SHP77 (cell line): ENCODE data around the gene ERICH6.

Experiments
- DNase-seq, 2 experiments: peaks; one replicate each; lab custom pipeline; 2025; lab: John Stamatoyannopoulos, UW

The ERICH6 gene

DNA sequence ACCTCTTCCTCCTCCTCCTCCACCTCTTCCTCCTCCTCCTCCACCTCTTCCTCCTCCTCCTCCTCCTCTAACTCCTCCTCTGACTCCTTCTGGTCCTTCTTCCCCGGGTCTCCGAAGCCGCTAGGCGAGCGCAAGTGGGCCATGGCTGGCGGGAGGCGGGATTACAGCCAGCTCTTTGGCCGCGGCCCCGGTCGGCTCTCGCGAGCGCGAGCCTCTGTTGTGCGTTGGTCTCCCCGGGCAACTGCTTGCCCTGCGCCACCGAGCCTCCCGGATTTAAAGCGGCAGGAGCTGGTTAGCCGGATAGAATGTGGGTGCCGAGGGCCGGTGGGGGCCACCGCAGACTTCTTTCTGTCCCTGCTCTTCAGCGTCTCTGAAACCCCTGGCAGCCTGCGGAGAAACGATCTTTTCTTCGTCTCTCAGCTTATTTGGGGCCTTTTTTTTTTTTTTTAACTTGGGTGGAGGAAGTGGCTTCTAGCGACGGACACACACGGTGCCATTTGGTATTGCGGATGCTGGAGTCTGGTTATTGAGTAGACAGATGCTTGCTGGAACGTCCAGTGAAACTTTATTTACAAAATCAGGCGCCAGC is at the start of gene ERICH6:
ERICH6 (minus strand) TSS at position 165 of the 589 bp plus-strand sequence; CDS start at position 143, 22 bp downstream.
- peak; percentile 84 to 92 for DNase-seq

DNA sequence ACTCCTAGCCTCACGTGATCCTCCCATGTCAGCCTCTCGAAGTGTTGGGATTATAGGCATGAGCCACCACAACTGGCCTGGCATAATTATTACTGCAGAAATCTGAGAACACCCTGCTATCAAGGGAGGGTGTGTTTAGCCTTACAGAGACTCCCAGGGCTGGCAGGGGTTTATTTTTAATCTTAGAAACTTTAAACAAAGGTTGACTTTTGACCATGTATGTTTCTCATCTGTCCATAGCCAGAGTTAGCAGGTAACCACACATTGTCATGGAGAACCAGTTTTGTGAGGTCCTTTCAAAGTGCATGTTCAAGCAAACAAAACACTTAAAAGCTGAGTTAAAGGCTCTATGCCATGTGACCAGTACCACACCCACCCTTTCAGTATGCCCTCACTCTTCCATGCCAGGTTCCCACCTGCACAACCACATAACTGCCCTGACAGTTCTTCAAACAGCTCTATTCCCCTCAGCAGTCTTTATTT is 48.1 kb upstream of the ERICH6 start:
- DNase-seq, result no peak

DNA sequence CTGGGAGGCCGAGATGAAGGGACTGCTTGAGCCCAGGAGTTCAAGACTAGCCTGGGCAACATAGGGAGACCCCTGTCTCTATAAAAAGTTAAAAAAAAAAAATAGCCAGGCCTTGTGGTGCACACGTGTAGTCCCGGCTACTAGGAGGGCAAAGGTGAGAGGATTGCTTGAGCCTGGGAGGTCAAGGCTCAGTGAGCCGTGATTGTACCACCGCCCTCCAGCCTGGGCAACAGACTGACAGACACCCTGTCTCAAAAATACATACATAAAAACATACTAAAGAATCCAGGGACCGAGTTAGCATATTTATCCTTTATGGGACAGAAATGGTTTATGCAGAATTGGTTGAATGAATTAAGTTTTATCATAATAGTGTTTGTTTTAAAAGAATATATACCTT is 45.5 kb upstream of the ERICH6 start:
- no peak for DNase-seq

DNA sequence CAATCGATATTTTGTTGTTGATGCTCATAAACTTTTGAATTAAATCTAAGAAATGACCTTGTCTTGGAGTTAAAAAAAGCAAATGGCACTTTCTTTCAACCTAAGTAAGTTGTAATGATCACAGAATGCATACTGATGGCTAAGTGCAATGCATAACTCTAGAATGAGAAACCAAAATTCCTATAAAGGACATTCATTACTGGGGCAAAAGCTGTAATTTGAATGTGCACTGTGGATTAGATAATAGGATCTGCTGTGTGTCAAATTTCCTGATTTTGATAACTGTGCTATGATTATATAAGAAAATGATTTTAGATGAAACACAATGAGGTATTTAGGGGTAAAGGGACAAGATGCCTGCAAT is 44.9 kb upstream of the ERICH6 start:
- no peak for DNase-seq

DNA sequence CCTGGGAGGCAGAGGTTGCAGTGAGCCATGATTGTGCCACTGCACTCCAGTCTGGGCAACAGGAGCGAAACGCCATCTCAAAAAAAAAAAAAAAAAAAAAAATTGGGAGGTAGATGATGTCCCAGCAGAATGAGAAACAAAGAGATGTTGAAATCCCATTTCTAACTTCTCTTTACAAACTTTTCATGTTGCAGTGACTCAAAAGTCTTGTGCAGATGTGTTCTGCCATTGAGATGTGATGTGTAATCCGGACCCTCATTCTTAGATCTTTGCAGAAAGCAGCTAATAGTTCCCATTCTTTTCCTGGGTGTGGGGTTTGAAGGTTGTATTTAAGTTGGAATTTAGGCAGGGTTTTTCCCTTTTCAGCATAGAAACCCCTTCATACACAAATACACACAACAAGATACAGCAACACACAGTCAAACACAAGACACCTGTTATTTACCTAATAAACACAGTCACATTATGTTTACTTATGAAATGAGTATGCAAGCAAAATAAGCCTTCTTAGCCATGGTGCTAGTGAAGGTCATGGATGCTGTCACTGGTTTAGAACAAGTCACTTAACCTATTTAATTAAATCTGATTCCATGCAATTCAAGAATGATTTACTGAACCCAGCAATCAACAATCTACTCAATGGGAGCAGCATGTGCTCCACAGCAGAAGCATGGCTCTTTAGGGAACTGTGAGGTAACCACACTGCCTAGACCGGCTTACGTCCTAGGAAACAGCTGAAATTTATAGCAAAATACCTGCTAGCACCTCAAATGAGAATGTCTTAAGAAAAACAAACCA is 44.4 kb upstream of the ERICH6 start:
- DNase-seq, result no peak

DNA sequence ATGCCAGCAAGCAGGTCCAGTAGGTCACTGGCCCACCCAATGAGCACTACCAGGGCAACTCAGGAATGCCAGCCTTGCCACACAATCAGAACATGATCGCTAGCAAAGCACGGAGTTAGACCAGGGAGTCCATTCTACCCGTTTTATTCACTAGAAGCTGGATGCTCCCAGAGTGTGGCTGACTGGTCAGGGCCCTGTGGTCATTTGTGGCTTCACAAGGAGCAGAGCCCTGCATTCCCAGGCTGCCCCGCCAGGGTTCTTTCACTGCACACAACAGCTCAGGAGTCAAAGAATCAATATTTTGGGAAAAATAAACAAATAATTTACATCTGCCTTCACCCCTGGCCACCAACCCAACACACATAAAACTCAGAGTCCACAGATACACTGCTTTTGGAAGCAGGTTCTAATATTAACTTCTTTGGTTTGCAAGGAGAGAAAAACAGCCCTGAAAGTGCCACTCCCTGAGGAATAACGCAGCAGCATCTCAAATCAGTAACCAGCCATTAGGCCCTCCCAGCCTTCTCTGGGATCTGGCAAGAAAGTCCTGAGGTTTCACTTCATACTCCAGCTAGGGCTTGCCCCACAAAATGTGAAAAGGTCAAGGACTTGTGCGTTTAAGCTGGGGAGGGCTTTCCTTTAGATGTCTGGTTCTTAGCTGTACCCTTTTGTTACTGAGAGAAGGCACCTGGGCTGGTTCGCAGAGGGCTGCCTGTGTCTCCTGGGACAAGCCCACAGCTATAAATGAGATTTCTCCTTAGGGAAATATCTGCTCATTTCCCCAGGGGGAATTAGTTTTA is 43.3 kb upstream of the ERICH6 start:
- no peak for DNase-seq

DNA sequence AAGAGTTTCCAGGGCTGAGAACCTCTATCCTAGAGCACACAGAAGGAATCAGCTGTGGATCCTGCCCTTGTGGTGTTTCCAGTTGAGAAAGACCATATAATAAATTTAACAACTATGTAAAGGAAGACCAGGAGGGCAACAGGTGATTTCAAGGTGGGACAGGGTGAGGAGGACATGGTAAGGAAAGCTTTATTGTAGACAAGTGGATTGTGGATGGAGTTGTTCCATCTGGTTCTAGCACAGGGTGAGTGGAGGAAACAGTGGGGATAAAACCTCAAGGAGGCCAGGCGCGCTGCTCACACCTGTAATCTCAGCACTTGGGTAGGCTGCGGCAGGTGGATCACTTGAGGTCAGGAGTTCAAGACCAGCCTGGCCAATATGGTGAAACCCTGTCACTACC is 42.1 kb upstream of the ERICH6 start:
- no peak for DNase-seq

DNA sequence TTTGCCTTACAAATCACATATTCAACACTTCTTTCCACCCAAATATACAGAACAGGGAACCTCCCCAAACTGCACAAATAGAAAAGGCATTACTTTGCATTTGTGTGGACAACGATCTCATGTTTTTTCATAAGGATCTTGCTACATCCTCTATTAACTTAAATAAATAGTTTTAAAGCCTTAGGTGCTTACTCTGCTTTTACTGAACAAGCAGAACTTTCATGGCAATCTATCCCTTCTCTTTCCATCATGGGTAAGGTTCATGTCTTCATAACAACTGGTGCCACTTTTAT is 41.1 kb upstream of the ERICH6 start:
- DNase-seq, result no peak

DNA sequence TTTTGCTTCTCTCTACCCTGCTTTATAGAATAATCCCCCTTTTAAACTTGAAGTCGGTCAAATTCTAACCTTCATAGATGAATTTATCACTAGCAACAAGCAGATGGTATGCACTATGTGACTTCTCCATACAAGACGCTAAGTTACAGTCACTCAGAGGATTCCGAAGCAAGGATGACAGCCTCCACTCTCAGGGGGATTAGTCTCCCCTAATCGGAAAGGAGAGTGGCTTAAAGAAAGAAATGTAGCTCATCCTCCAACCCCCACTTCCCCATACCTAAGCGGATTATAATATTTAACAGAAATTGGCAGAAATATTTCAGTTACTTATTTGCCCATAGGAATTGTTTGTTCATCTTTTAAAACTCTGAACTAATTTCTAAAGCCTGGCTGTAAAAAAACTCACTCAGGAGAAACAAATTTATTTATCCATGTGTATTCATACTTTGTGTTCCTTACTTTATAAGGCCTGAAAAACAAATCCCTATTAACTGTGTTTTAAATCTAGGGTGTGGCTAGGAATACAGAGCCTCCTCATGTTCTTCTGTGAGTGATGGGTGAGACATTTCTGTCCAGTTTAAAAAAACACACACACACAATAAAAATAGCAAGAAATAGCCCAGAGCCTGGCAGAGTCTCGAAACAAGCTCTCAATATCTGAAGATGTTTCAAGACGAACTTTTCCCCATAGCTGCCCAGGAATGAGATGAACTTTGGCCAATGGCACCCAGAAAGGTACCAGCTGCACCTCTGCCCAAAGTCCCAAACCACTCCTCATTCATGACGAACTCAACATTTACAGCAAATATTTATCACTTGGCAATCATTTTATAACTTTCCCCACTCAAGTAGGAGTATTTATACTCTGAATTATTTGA is 40.6 kb upstream of the ERICH6 start:
- no peak for DNase-seq

DNA sequence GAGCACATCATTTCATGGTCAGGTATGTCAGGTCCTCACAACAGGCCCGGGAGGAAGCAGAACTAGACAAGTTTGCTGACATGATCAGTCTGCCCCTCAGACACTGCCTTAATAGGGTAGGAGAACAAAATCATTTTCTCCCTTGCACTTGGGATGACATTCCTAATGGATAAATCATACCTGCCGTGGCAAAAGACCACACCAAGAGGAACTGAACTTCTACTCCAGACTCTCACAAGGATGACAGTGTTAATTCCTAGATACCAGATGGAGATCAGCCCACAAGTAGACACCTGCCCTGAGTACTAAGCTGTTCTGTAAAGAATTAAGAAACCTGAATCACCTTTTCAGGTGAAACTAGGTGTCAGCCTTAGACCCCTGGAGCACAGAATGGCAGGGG is 39.8 kb upstream of the ERICH6 start:
- no peak for DNase-seq

DNA sequence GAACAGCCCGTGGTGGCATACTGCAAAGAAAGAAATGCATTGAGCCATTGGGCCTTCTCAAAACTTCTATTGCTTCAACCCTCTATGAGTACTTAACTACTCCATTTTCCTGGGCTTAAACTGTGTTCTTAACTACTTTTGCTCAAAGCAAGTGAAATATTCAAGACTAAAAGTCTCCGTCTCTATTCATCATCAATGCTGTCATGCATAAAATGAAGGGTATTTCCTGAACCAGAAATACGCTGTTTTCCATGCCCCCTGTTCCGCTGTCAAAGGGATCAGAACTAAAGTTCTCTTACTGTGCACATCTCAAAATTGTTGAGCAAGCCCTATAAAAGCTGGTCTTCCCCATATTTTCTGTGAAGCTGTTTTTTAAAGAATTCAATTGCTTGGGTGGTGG is 39.0 kb upstream of the ERICH6 start:
- no peak for DNase-seq

DNA sequence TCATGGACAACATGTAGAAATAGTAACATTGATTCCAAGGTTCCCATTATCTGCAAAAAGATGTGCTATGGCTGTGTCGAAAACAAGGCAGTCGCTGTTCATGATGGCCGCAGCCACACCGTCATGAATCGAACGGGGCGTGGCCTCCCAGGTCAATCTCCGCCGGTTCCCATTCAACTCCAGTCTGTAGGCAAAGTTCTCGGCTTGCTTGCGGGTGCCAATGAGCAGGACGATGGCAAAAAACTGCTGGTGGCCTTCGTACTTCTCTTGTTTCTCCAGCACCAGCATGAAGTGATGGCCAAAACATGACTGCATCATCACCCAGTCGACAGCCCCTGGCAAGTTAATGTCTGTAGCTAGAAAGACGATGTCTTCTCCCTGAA is 38.4 kb upstream of the ERICH6 start:
- DNase-seq, result no peak

DNA sequence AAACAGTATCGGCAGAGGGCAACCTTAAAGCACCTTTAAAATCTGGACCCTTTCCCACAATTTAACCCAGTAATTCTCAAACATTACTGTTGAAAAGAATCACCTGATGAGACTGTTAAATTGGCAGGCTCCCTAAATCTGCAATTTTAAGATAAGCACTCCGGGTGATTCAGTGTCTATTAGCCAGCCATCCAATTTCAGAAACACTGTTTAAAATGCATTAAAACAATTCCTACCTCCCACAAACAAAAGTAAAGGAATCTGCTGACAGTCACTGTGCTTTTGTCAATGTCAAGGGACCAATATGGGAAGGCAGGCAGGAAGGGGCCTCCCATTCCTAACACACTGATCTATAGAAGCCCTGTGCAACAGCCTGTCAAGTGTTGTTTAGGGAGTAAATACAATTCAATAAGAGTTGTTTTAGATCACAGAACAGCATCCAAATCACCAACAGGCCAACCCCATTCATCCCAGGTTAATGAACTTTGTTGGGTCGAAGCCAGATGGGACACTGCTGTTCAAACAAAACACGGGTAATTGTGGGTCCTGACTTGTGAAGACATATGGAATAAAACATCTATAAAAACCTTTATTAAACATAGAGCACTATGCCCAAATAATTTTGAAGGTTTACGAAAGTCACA is 37.9 kb upstream of the ERICH6 start:
- no peak for DNase-seq

DNA sequence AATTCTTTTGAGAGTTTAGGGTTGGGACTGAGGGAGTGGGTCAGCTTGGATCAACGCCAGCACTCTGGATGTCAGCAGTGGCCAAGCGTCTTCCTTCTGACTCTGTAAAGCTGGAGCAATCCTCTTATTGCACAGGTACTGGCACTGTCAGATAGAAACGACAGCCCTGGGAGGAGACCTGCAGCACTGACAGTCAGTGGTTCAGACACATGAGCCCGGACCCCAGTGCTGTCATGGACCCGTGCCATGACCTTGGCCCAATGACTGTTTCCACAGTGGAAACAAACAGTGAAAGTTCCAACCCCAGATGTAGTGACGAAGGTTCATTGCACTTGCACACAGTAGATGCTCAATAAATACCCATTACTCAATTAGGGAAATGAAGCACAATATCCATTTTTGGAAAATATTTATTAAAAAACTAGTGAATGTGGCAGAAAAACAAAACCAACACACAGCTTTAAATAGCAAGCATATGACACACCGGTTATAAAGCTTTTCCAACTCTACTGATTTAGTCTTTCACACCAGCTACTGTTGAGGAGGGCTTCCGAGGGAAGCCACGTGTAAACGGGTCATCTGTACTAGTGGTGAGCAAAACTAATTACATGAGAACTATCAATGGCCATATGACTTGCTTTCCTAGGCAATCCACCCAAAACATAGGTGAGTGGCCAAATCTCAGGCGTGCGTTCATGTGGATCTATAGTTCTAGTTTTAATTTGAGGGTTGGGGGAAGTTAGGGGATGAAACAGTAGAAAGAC is 37.2 kb upstream of the ERICH6 start:
- DNase-seq, result no peak

DNA sequence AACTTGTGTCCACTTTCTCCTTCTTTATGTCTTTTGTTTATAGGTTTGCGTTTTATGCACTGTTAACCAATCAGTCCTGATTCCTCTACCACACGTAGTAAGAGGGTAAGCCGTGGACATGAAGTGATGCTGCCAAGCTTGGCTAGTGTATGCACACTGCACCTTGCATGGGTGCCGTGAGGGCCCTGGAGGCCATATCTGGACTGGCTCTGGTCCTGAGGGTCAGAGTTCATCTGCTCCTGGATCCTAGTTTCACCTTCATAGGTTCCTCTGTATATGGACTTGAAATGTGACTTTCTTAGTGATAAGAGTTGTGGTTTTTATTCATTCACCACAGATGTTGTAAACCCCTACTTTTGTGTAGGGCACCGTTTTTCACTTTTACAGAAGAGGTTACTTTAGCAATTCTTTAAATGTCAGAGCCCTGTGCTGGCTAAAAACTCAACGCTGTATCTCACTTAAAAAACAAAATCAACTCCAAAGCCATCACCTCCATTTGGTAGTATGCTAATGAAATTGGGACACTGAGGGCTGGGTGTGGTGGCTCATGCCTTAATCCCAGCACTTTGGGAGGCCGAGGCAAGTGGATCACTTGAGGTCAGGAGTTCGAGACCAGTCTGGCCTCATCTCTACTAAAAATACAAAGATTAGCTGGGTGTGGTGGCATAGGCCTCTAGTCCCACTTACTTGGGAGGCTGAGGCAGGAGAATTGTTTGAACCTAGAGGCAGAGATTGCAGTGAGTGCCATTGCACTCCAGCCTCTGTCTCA is 36.3 kb upstream of the ERICH6 start:
- no peak for DNase-seq

DNA sequence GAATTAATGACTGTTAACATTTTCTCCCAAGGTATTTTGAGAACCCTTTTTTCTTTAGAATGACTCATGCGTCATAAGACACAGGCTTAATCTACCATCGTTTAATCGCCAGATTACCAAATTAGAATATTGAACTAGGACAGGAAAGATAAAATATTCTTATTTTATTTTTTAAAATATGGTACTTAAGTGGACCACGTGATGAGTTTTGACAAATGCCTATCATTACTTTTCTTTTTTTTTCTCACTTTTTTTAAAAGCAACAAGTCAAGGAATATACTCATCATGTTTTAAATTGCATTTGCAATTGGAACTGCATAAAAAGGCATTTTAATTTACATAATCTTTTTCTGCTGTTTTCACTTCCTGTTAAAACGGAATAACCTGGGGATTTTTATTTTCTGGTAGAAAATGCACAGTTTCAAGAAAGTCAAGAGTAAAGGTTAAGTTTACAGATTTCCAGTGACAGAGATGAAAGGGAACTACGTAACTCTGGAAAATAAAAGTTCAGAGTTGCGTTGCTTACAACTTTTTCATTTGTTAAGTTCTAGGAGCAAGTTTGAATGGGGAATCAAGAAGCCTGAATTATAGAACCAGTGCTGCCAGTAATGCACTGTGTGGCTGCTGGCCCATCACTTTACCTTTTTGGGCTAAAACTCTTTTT is 35.6 kb upstream of the ERICH6 start:
- no peak for DNase-seq

DNA sequence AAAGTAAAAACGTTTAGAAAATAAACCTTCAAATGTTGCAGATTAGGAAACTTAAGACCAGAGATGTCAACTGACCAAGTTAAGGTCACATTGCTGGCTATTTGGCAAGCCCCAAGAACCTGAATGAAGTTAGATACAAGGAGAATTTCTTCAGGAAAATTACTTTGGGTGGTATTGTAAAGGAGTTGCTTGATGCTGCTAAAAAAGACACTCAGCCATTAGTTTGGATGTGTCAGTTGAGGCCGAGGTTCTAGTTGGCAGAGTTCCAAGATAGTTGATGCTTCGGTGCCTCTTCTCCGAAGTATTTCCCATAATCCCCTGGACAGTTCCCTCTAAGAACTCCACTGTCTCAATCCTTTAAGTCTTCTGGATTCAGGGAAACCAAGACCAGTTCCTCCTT is 35.0 kb upstream of the ERICH6 start:
- no peak for DNase-seq

DNA sequence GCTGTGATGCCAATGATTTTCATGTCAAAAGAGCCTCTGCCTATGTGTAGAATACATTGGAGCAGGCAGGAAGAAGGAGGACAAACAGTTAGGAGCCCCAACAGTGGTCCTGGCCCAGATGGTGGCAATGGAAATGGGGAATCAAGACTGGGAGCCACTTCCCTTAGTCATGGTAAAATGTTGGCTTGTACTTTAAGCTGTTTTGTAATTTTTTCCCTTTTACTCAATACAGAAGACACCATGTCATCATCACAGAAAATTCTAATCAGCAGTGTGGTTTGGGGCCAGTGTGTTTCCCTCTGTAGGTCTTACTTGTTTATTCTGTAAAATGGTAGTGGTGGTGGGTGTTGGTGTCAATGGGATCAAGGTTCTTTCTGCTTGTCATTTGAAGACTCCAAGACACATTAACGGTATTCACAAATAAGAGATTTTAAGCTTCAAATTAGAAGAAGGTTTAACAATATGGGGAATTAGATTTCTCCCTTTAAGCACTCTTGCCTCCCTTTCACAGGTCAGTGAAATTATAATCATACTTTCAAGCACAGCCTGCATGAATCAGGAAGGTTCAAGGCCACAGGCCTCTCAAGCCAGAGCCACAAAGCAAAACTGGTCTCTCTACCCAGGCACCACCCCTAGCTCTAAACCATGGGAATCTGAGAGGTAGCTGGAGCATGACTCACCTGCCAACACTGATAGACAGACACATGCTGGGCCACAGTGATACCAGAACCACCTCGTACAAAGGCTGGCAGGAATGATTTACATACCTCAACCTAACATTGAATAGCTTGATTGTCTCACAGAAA is 34.4 kb upstream of the ERICH6 start:
- DNase-seq, result no peak
